NCI-H1436 treated with DMSO at 0.1 percent for 48 hours (cell line): ENCODE results near the gene PPIP5K2.
"Not testable (repeated sequence)": the region's sequence is repeated elsewhere in the genome, so short reads cannot be mapped to it uniquely, and the experiment has no call there.

Experiments used
- DNase-seq: peaks from one replicate; lab custom pipeline; 2025; lab: John Stamatoyannopoulos, UW

PPIP5K2 gene

GRCh38 chr5:103208460-103208859 is 88.4 kb downstream of the PPIP5K2 start:
- no peak for DNase-seq

- no peak for DNase-seq
Observed at GRCh38 chr5:103209065-103209464, 89.0 kb downstream of the PPIP5K2 start.

DNA sequence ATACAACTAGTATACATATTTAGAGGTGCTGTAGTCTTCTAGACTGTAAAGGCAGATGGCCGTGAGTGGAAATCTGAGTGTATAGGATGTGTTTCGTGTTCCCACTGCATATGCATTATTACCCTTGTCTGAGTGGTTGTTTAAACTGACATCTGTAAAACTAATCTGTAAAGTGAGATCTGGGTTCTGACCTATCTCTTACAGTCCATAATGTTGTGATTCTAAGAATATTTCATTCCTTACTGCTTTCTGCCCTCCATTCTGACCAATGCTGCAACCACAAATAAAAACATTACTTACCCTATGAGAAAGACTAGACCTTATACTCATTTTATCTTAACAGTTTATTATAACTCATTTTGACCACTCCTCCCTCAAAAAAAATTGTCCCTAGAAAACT is 90.9 kb downstream of the PPIP5K2 start:
- DNase-seq, result no peak

- DNase-seq, result no peak
Observed at GRCh38 chr5:103211576-103212561, 91.8 kb downstream of the PPIP5K2 start.

DNA sequence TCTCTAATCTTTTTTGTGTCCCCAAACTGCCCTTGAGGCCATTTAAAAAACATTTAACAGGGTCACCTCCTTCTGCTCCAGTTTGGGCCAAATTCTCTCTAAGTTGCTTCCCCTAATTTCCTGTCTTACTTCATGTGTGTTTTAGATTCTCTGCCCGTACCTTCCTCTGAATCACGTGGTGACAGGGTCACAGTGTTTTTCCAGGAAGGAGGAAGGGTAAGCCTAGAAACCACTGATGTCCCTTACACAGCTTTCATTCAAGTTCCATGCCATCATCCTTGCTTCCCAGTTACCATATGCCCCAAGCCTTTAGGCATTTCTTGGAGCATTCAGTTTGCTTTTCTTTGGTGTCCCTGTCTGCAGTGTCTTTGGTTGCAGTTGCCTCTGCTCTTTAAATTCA is 96.0 kb downstream of the PPIP5K2 start:
- no peak for DNase-seq

DNA sequence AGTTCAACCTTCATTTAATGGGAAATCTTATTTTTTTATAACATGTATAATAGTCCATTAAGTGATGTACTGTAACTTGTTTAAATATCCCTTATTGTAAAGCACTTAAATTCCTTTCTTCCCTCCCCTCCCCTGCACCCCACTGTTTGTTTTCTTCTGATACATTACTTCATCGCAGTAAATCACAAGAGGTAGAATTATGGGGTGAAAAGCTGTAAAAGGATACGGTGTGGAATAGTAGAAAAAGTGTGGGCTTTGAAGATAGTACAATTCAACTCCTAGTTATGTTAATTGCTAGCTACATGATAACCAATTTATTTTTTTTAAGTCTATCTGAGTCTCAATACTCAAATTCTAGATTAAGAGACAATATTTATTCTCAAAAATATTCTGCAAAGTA is 96.6 kb downstream of the PPIP5K2 start:
- DNase-seq, result no peak

DNA sequence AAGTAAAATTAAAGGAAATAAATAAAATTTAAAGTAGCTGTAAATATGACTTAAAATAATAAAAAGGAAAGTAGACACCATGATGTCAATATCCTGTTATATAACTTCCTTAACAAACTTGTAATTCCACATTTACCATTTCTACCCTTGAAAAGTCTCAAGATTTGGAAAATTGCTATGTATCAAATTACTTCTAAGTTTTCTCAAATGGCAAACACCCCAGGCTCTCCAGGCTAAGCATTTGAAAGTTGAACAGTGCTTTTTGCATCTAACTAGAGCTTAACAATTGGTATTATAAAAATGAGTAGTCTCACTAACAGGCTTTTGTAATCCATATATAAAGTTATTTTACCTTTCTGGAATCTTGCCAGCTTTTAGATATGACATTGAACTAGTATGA is 97.0 kb downstream of the PPIP5K2 start:
- no peak for DNase-seq

- DNase-seq, result no peak
Observed at GRCh38 chr5:103218164-103218563, 98.1 kb downstream of the PPIP5K2 start.

DNA sequence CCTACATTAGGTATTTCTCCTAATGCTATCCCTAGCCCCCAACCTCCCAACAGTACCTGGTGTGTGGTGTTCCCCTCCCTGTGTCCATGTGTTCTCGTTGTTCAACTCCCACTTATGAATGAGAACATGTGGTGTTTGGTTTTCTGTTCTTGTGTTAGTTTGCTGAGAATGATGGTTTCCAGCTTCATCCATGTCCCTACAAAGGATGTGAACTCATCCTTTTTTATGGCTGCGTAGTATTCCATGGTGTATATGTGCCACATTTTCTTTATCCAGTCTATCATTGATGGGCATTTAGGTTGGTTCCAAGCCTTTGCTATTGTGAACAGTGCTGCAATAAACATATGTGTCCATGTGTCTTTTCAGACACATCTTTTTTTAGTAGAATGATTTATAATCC is 99.0 kb downstream of the PPIP5K2 start:
- DNase-seq, result not testable (repeated sequence)

- no peak for DNase-seq
Observed at GRCh38 chr5:103223031-103223955, 103.2 kb downstream of the PPIP5K2 start.

GRCh38 chr5:103224118-103224893 is 104.2 kb downstream of the PPIP5K2 start:
- no peak for DNase-seq

DNA sequence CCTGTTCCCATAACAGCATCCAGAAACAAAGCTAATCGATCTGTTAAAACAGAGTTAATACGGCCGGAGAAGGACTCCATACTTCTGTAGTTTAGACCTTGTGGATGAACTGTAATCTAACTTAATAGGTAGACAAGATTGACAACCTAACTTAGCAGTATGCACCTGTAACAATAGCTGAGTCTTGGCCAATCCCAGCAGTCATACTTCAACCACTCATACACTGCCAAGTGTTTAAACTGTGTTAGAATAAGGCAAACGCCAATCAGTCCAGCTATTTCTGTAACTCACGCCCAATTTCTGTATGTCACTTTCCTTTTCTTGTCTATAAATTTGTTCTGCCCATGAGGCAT is 104.8 kb downstream of the PPIP5K2 start:
- DNase-seq, result no peak

DNA sequence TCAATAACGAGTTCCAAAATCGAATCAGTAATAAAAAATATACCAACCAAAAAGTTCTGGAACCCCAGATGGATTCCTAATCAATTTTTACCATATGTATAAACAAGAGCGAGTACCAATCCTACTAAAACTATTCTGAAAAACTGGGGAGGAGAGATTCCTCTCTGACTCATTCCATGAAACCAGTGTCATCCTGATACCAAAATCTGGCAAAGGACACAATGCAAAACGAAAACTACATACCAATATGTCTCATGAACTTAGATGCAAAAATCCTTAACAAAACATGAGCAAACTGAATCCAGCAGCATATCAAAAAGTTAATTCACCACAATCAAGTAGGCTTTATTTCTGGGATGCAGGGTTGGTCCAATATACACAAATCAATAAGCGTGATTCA is 108.0 kb downstream of the PPIP5K2 start:
- DNase-seq, result no peak

- DNase-seq, result no peak
Observed at GRCh38 chr5:103228588-103228987, 108.5 kb downstream of the PPIP5K2 start.

DNA sequence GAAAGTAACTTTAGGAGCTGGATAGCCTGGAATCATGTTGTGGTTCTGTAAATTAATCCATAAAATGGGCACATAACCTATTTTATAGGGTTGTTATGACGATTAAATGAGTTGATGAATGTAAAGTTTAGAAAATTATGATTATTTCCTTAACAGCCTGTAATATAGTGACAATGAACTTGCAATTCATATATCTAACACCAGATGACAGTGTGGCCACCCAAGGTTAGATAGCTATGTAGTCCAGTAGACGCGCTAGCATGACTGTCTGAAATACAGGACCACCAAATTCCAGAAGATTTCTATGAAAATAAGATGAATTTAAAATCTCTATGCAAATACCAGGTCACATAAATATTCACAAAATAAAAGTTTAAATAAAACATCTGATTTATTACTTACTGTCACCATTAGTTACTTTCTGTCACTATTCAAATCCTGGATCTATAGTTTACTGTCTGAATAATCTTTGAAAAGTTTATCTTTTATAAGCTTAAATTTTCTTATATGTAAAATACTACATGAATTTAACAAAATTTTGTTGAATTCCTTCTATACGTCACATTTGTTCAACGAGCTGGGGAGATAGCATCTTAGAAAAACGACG is 112.4 kb downstream of the PPIP5K2 start:
- DNase-seq, result no peak

- no peak for DNase-seq
Observed at GRCh38 chr5:103234239-103234975, 114.3 kb downstream of the PPIP5K2 start.

DNA sequence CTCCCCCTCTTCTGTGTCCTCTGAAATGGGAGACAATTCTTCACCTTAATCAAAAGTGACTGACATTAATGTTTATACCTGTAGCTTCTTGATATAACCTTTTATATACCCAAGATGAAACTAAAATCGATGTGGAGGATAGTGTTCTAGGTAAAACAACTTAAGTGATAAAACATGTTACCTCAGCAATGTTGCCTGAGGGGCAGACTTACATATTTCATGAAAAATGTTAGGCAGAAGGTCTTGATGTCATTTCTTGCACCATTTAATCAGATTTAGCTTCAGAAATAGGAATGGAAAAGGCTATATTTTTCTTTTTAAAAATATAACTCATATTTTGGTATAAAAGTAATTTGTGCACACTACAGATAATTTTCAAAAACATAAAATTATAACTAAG is 115.8 kb downstream of the PPIP5K2 start:
- DNase-seq, result no peak

DNA sequence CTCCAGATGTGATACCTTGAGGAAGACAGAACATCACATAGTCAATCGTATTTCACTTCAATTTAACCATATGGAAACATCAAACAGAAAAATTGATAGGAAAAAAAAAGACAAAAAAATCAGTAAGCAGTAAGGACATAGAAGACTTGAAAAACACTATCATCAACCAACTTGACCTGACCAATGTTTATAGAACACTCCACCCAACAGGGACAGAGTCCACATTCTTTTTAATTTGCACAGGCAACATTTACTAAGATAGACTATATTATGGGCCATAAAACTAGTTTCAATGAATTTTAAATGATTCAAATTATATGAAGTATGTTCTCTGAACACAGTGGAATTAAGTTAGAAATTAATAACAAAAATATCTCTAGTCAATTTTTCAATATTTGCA is 117.7 kb downstream of the PPIP5K2 start:
- no peak for DNase-seq

DNA sequence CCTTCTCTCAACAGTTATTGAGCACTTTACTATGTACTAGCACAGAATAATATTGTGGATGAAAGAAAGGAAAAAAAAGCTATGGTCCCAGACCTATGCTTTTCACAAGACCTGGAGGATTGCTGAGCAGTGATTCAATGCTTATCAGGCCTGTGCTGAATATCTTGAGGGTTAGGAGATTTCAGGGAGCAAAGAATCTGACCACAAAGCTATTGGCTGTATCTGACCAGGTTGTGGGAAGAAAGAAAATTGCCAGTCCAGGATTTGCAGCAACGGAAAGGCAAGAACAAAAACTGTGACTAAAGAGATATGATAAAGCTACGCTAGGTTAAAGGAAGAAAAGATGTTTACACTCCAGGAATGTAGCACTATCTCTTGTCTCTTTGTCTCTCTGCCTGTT is 123.6 kb downstream of the PPIP5K2 start:
- DNase-seq, result no peak

DNA sequence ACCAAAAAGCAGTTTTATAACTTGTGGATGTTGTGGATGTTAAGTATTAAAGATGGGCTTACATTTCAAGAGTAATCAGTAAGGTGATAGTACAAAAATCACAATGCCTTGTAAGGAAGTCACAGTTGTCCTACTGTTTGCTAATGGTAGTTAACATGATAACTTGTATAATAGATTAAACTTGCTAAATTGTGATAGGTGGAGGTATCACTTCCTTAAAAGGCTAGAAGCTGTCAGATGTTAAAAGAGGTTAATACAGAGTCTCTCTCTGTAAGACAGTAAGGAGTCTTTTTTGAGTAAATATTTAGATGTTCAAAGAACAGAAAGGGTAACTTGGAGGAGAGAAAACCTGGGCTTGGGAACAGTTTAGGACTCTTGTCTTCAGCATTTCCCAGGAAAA is 124.3 kb downstream of the PPIP5K2 start:
- no peak for DNase-seq

GRCh38 chr5:103245761-103246160 is 125.7 kb downstream of the PPIP5K2 start:
- no peak for DNase-seq
